GM08714 (cell line): ENCODE measurements around the gene CFAP126.
"Not testable (repeated sequence)": the region's sequence is repeated elsewhere in the genome, so short reads cannot be mapped to it uniquely, and the experiment has no call there.

ENCODE experiments used
- H3K4me3 ChIP-seq: fragments of 200-500 bp; sonication (Bioruptor generic); 2 replicates; pipeline ENCODE4 v1.5.1; 2014; ENCODE audit warnings: mild to moderate bottlenecking, low read length, inconsistent platforms
- ZNF274 ChIP-seq: IDR thresholded peaks from 2 replicates; pipeline ENCODE4 v1.6.1; 2012; ENCODE audit warnings: mild to moderate bottlenecking, low read depth, low read length

The CFAP126 gene, protein sequence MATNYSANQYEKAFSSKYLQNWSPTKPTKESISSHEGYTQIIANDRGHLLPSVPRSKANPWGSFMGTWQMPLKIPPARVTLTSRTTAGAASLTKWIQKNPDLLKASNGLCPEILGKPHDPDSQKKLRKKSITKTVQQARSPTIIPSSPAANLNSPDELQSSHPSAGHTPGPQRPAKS

DNA sequence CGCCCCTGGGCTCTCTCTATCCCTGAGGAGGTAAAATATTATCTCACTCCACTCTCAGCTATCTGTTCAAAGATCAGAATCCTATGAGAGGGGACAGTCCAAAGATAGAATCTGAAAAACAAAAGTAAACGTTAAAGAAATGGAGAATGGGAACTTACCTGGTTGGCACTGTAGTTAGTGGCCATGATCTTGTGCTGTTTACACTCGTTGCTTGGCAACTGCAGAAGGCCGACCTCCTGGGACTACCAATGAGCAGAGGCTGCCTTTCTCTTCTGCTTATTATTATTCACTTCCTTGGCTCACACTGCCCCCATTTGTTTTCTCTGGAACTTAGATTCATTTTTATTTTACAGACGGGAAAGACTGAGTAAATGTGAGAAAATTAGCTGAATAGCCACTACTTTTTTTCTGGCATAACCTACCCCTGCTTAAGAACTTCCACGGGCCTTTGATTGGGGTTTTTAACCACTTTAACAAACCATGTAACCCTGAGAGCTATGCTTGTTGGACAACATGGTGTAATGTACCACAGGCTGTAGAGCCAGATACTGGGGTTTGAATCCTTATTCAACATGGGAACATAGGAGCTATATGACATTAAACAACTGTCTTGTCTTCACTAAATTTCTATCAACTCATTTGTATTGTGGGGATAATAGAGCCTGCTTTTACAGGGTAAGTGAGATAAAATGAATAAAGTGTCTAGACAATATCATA lies at the start of gene CFAP126:
CFAP126 (minus strand) TSS at position 193 of the 717 bp plus-strand sequence; CDS start at position 185, 8 bp downstream.
- no peak within 1 kb of the TSS for H3K4me3 ChIP-seq
- no peak for TF ChIP-seq ZNF274

GRCh38 chr1:161413050-161413449 lies 45.4 kb upstream of the CFAP126 start:
- not testable (repeated sequence) for H3K4me3 ChIP-seq

GRCh38 chr1:161410636-161410970 lies 42.9 kb upstream of the CFAP126 start:
- not testable (repeated sequence) for H3K4me3 ChIP-seq

DNA sequence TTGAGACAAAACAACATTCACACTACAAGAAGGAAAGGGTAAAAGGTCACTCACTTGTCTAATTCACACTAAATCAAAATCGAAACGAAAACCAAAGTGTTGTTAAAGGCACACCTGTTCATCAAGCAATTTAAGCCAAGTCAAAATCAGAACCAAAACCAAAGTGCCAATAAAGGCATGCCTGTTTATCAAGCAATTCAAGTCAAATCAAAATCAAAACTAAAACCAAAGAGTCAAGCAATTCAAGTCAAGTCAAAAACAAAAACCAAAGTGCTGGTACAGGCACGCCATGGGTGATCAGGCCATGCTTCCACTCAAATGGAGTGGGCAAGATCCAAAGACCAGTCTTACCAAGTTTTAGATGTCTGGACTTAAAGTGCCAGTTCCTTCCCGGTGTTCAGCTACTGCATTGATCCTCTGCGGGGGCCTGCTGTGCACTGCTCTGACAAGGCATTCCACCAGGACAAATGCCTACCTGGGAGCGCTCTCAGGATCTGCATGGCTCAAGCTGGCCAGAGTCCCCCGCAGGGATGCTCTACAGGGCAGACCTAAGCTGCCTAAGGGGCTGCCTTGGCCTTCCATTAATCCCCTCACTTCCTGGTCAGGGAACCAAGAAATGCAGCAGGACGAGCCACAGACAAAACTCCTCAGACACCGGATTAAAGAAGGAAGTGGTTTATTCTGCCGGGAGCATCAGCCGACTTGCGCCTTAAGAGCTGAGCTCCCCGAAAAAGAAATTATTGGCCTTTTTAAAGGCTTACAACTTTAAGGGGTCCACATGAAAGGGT lies 42.4 kb upstream of the CFAP126 start:
- not testable (repeated sequence) for H3K4me3 ChIP-seq

- TF ChIP-seq ZNF274, result no peak
- no peak overlapping the region for H3K4me3 ChIP-seq
Observed at GRCh38 chr1:161408429-161409052, 40.9 kb upstream of the CFAP126 start.

GRCh38 chr1:161407451-161407985 lies 39.8 kb upstream of the CFAP126 start:
- no peak overlapping the region for H3K4me3 ChIP-seq
- TF ChIP-seq ZNF274, result no peak

DNA sequence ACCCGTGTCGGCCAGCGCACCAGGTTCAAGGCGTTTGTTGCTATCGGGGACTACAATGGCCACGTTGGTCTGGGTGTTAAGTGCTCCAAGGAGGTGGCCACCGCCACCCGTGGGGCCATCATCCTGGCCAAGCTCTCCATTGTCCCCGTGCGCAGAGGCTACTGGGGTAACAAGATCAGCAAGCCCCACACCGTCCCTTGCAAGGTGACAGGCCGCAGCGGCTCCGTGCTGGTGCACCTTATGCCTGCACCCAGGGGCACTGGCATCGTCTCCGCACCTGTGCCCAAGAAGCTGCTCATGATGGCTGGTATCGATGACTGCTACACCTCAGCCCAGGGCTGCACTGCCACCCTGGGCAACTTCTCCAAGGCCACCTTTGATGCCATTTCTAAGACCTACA lies 38.9 kb upstream of the CFAP126 start:
- H3K4me3 ChIP-seq, result not testable (repeated sequence)

- no peak for TF ChIP-seq ZNF274
Observed at GRCh38 chr1:161404051-161404597, 36.4 kb upstream of the CFAP126 start.

GRCh38 chr1:161402446-161402845 lies 34.8 kb upstream of the CFAP126 start:
- TF ChIP-seq ZNF274, result no peak
- no peak overlapping the region for H3K4me3 ChIP-seq

More at GRCh38 chr1:161404051-161404597, 36.4 kb upstream of the CFAP126 start:
- no peak overlapping the region for H3K4me3 ChIP-seq

- peak overlapping the region; percentile 84 for H3K4me3 ChIP-seq
- no peak for TF ChIP-seq ZNF274
Observed at GRCh38 chr1:161399257-161399998, 31.8 kb upstream of the CFAP126 start.

DNA sequence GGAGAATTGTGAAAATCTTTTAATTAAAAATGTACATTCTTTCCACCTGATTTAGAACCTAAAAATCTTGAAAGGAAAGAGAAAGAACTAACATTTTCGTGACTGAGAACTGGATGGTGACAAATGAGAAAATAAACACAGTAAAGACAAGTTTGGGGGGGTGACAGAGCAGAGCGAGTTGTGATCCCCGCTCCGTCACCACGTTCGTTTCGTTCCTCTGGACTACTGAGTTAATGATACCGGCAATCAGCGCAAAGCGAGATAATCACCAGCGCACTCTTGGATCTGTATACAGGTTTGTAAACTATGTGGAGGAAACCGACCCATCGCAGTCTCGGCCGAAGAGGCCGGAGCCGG lies 31.2 kb upstream of the CFAP126 start:
- H3K4me3 ChIP-seq, result peak overlapping the region; percentile 84; the same call in 1 of the 2 replicates
- TF ChIP-seq ZNF274, result no peak

DNA sequence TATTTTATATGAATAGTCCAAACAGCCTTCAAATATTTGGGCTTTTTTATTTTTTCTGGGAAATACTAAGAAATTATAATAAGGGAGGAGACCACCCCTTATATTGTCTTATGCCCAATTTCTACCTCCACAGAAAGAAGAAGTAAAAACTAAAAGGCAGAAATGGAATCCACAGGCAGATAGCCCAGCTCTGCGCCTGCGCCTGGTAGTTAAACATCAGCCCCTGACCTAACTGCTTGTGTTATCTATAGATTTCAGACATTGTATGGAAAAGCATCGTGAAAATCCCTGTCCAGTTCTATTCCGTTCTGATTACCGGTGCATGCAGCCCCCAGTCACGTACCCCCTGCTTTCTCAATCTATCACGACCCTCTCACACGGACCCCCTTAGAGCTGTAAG lies 29.4 kb upstream of the CFAP126 start:
- not testable (repeated sequence) for H3K4me3 ChIP-seq

GRCh38 chr1:161393151-161393550 lies 25.5 kb upstream of the CFAP126 start:
- H3K4me3 ChIP-seq, result no peak overlapping the region
- no peak for TF ChIP-seq ZNF274

- no peak overlapping the region for H3K4me3 ChIP-seq
- TF ChIP-seq ZNF274, result no peak
Observed at GRCh38 chr1:161391611-161392010, 23.9 kb upstream of the CFAP126 start.

- H3K4me3 ChIP-seq, result not testable (repeated sequence)
Observed at GRCh38 chr1:161391136-161391535, 23.5 kb upstream of the CFAP126 start.
